H4 (cell line): Measurements from ENCODE around the gene UBP1. TPM values are rescaled to one million over a fixed set of nuclear protein-coding genes. Genes with fewer than 3 reads are reported as not detected.
A peak's percentile ranks its signal among the peaks of the same experiment; 100 is the strongest.
"Not testable (repeated sequence)": the region's sequence is repeated elsewhere in the genome, so short reads cannot be mapped to it uniquely, and the experiment has no call there.

Source experiments
- DNase-seq: peaks from one replicate; pipeline ENCODE4 v3.0.0-alpha.2; 2015; ENCODE audit warnings: low spot score
- total RNA-seq: library from RNA; depleted of rRNA; stranded (reverse); fragments of >200 nt; shearing (Covaris generic); gene quantifications from 2 replicates; pipeline ENCODE4 v1.2.3, GENCODE V29; 2014; rRNA removed

UBP1 gene
- 14.3 and 19.4 TPM in 2 replicates for total RNA-seq

GRCh38 chr3:33440328-33441224, at the start of gene UBP1:
Gene UBP1, minus strand, starts transcription at chr3:33440405. Its CDS starts 557 bp downstream, at chr3:33439848.
- peak; percentile 98 for DNase-seq

- DNase-seq: no peak
Measured at GRCh38 chr3:33488683-33489082, 48.5 kb upstream of the UBP1 start.

GRCh38 chr3:33488246-33488645, 48.0 kb upstream of the UBP1 start:
- no peak for DNase-seq

- DNase-seq: no peak
Measured at GRCh38 chr3:33482111-33482521, 41.9 kb upstream of the UBP1 start.

GRCh38 chr3:33474896-33475295, 34.7 kb upstream of the UBP1 start:
- no peak for DNase-seq

GRCh38 chr3:33473813-33474212, 33.6 kb upstream of the UBP1 start:
- no peak for DNase-seq

GRCh38 chr3:33467786-33468185, 27.6 kb upstream of the UBP1 start:
- DNase-seq: no peak

GRCh38 chr3:33461097-33461496, 20.9 kb upstream of the UBP1 start:
- DNase-seq: no peak

- not testable (repeated sequence) for DNase-seq
Measured at GRCh38 chr3:33459577-33459976, 19.4 kb upstream of the UBP1 start.

- no peak for DNase-seq
Measured at GRCh38 chr3:33458446-33458845, 18.2 kb upstream of the UBP1 start.

GRCh38 chr3:33456756-33457155, 16.6 kb upstream of the UBP1 start:
- no peak for DNase-seq

- no peak for DNase-seq
Measured at GRCh38 chr3:33453331-33453761, 13.1 kb upstream of the UBP1 start.

GRCh38 chr3:33451994-33452393, 11.8 kb upstream of the UBP1 start:
- DNase-seq: not testable (repeated sequence)

GRCh38 chr3:33447958-33448357, 7.8 kb upstream of the UBP1 start:
- DNase-seq: no peak

GRCh38 chr3:33447256-33447625, 7.0 kb upstream of the UBP1 start:
- DNase-seq: not testable (repeated sequence)

- DNase-seq: no peak
Measured at GRCh38 chr3:33442190-33442589, 2.0 kb upstream of the UBP1 start.

- DNase-seq: no peak
Measured at GRCh38 chr3:33441225-33441976, 1.2 kb upstream of the UBP1 start.

GRCh38 chr3:33439546-33440327, 468 bp downstream of the UBP1 start:
- DNase-seq: peak; percentile 6

GRCh38 chr3:33438881-33439545, 1.2 kb downstream of the UBP1 start:
- DNase-seq: no peak

- DNase-seq: peak; percentile 5
Measured at GRCh38 chr3:33438284-33438668, 1.9 kb downstream of the UBP1 start.

GRCh38 chr3:33437556-33438283, 2.5 kb downstream of the UBP1 start:
- peak; percentile 18 for DNase-seq
